Endometrial microvascular endothelial cells (primary cell): ENCODE results near the gene TNPO2. TPM values are rescaled to one million over a fixed set of nuclear protein-coding genes. Genes with fewer than 3 reads are reported as not detected.

Source experiments
- in situ Hi-C: cut with HindIII; loops from 2 replicates; pipeline ENCODE4 v1.10.0; 2017; ENCODE audit warnings: low sequenced_read_pairs, low pct_unique_long_range_greater_than_20kb; ENCODE audit errors: inconsistent ontology term
- total RNA-seq: library from RNA; depleted of rRNA; stranded (reverse); fragments of >200 nt; gene quantifications from one replicate; pipeline ENCODE4 v1.2.3, GENCODE V29; 2015; ENCODE audit errors: inconsistent ontology term

Gene TNPO2
- total RNA-seq, result 23.1 TPM

GRCh38 chr19:12723641-12724426 is at the start of gene TNPO2:
TNPO2 (minus strand) TSS chr19:12723932; CDS start chr19:12720977, 2,955 bp downstream.
- in situ Hi-C loops, result no loop called here

GRCh38 chr19:12772323-12772722 is 48.6 kb upstream of the TNPO2 start:
- in situ Hi-C loops, result no loop called here

- in situ Hi-C loops, result no loop called here
Measured at GRCh38 chr19:12770922-12771321, 47.2 kb upstream of the TNPO2 start.

- in situ Hi-C loops, result no loop called here
Measured at GRCh38 chr19:12769689-12770088, 46.0 kb upstream of the TNPO2 start.

GRCh38 chr19:12767666-12768065 is 43.9 kb upstream of the TNPO2 start:
- in situ Hi-C loops, result no loop called here

- in situ Hi-C loops, result no loop called here
Measured at GRCh38 chr19:12767150-12767549, 43.4 kb upstream of the TNPO2 start.

GRCh38 chr19:12766051-12766521 is 42.4 kb upstream of the TNPO2 start:
- in situ Hi-C loops, result no loop called here

GRCh38 chr19:12764698-12765097 is 41.0 kb upstream of the TNPO2 start:
- in situ Hi-C loops, result no loop called here

GRCh38 chr19:12763100-12763499 is 39.4 kb upstream of the TNPO2 start:
- in situ Hi-C loops, result no loop called here

GRCh38 chr19:12759686-12760085 is 36.0 kb upstream of the TNPO2 start:
- in situ Hi-C loops, result no loop called here

- in situ Hi-C loops, result no loop called here
Measured at GRCh38 chr19:12757544-12758274, 34.0 kb upstream of the TNPO2 start.

GRCh38 chr19:12756150-12756883 is 32.6 kb upstream of the TNPO2 start:
- in situ Hi-C loops, result no loop called here

GRCh38 chr19:12754465-12755196 is 30.9 kb upstream of the TNPO2 start:
- in situ Hi-C loops, result no loop called here

GRCh38 chr19:12752056-12752781 is 28.5 kb upstream of the TNPO2 start:
- in situ Hi-C loops, result no loop called here

- in situ Hi-C loops, result no loop called here
Measured at GRCh38 chr19:12751635-12752034, 27.9 kb upstream of the TNPO2 start, which contains the start of gene BEST2. BEST2 (plus strand) TSS chr19:12751791; CDS start chr19:12752593, 802 bp downstream.

GRCh38 chr19:12750851-12751250 is 27.1 kb upstream of the TNPO2 start:
- in situ Hi-C loops, result no loop called here

- in situ Hi-C loops, result no loop called here
Measured at GRCh38 chr19:12749938-12750521, 26.3 kb upstream of the TNPO2 start.

GRCh38 chr19:12748489-12748888 is 24.8 kb upstream of the TNPO2 start:
- in situ Hi-C loops, result no loop called here
